Left cardiac atrium (tissue), 4 donors: ENCODE results near the gene HPCAL4. TPM values are rescaled to one million over a fixed set of nuclear protein-coding genes. Genes with fewer than 3 reads are reported as not detected.

Experiments
- ATAC-seq, 2 donors: fragments of 200-7000 bp; cut with Tn5 transposase; one replicate each; pipeline ENCODE4 v1.9.1; 2020; ENCODE audit warnings: mild to moderate bottlenecking in 2 of 2, moderate library complexity in 2 of 2
- DNase-seq: peaks from one replicate; pipeline ENCODE4 v3.0.0-alpha.2; 2020
- intact Hi-C, 2 donors: fragments of 100-400 bp; cut with DNase I; formaldehyde crosslinking; loops; one replicate each; pipeline versions ENCODE4 v1.14.1 to v1.15.1; 2022 to 2023
- total RNA-seq, 2 donors: library from RNA; stranded (reverse); fragmentation: NEBNext Ultra II Directional; extraction: Animal tissue kit (Norgen Biotek cat#: 25700); gene quantifications; one replicate each; pipeline ENCODE4 v1.2.1, GENCODE V29; 2021
- donor health status: DM: no; HTN: yes; CAD: no.
- donor health status: DM: no; HTN: yes; CAD: no; lungs with severe emphysema.
- donor health status: DM: yes; HTN: yes; CAD: no.
- donor health status: Dilated cardiomyopathy.

HPCAL4 gene
- total RNA-seq, 2 donors from 2014 or later, result 0.58 to 2.6 TPM

DNA sequence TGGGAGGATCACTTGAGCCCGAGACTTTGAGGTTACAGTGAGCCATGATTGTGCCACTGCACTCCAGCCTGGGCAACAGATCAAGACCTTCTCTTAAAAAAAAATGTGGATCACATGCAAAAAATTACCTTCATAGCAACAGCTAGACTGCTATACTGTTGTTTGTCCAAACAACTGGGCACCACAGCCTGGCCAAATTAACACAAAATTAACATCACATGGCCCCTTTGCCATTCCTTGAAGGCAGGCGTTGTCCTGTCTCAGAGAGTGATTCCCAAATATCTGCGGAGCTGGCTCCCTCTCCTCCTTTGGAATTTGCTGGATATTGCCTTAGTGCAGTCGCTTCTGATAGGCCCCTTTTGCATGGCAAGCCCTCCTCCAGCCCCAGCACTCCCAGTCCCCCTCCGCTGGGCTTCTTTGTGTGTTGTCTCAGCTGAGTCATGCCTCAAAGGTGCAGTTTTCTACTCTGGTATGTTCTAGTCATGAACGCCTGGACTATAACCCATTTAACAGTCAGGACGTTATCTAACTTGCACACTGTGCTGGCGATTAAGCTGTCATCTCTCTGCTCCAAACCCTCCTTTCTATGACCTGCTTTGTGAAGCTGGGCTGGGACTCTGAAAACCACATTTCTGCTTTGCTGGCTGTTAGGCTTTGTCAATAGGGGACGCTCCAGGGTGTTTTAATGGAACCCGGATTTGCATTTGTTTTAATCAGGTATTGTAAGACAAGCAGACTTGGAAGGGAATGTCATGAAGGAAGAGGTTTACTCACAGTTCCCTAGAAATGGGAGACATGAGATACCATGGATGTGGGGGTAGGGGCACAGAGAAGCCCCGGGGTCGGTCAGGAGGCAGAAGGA, 20.1 kb upstream of the HPCAL4 start:
- intact Hi-C loops, result no loop called here
- DNase-seq, result no peak
- ATAC-seq, result peak; percentile 23 to 79

DNA sequence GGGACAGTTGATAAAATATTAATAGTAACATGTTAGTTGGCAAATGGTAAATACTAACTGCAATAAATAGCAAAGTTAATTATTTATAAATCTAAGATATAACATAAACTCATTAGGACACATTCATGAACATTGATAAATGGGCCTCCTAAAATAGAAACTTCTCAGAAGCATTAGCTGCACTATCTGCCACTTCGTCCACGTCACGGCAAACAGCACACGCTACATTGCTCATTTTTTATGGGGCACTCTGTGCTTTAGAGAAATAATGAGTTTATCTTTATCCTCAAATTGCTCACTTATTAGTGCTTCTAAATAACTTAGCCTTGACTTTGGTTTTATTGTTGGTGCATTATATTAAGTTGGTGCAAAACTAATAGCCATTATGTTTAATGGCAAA, 16.3 kb upstream of the HPCAL4 start:
- ATAC-seq (no peak), DNase-seq (no peak)
- intact Hi-C loops, result no loop called here

DNA sequence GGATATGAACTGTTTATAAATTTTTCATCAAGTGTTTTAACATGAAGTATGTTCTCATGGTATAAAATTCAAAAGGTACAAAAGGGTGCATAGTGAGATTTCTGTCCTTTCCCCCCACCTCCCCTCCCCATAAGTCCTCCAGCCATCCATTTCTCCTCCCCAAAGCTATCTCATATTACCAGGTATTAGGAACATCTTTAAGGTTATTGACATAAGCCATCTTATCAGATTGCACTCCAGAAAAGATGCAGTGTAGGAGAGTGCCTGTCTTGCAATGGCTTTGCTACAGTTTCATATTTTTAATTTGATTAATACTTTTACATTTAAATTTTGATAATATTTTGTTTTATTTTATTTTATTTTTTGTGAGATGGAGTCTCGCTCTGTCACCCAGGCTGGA, 13.5 kb upstream of the HPCAL4 start:
- ATAC-seq (no peak), DNase-seq (no peak)
- intact Hi-C loops, result no loop called here

DNA sequence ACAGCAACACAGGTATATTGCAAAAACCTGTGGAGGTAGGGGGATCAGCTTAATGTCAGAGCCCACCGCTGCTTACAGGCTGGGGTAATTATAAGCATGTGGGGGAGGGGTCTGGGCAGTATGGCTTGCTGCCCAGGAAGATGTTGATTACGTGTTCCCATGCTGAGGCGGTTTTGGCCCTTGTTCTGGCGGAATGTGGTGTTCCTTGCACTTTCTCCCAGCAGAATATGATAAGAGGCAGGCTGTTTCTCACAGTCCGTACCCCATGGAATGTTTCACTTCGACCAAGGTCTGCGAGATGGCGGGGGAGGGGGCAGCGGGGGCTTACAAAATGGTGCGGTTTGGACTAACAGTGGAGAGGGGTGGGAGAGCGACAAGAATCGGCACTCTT, 9.8 kb upstream of the HPCAL4 start:
- intact Hi-C loops, result no loop called here
- ATAC-seq (peak; percentile 64 to 84), DNase-seq (peak; percentile 69)

DNA sequence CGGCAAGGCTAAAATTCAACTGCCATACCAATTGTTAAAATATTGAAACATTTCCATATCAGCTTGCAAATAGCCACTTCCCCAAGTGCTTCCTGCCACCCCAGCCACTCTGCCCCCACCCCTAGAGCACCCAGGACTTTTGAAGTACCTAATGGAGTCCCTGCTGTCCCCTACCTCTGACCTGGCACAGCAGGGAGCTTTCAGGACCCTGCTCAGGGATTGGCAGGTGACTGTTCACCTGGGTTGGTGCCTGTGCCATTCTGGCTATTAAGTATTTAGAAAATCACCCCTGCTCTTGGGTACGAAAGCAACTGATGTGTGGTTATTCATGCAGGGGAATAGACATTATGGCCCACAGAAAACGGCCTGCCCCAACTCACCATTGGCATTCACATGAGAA, 9.1 kb upstream of the HPCAL4 start:
- intact Hi-C loops, result no loop called here
- ATAC-seq (no peak), DNase-seq (no peak)

DNA sequence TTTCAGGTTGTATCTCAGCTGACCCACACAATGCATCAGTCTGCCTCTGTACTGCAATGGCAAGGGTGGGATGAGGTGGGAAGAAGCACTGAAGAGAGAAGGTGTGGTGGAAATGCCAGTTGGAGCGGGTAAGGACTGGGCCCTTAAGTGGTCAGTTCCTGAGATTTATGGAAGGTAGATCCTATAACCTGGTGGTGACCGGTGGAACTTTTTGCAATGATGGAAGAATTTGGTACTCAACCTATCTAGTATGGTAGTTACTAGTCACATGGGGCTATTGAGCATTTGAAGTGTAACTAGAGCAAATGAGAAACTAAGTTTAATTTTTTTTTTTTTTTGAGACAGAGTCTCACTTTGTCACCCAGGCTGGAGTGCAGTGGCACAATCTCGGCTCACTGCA, 8.2 kb upstream of the HPCAL4 start:
- DNase-seq, result no peak
- intact Hi-C loops, result no loop called here
- ATAC-seq, result no peak

DNA sequence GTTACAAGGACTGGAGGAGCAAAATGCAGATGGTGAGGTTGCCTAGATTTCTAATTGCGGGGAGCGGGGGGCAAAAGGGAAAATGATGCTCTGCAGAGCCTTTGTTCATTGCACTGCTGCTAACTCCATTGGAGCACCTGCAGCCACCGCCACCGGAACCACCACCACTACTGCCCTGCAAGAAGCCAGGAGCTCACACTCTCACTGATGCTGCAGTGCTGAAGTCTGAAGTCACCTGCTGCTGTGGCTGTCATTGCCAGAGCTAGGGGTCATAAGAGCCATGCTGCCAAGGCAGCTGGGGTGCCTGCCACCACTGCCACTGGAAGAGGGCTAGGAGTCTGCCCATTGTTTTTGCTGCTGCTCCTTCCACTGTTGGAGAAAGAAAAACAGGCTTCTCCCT, 7.3 kb upstream of the HPCAL4 start:
- intact Hi-C loops, result no loop called here
- DNase-seq, result no peak
- ATAC-seq, result no peak

DNA sequence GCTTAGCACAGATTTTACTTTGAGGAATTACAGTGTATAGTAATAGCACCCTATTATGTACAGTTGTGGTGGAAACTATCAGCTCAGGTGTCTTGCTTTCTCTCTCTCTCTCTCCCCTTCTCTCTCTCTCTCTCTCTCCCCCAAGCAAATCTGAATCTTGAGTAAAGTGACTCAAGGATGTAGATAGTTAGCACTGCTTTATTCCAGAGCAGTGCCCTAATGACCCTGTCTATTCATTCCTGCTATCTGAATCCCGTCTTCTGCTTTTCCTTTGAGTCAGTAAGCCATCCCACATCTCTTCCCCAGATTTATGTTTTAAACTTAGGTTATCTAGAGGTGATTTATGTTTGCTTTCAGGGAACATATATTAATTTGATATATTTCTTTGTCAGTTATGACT, 5.2 kb upstream of the HPCAL4 start:
- DNase-seq, result no peak
- intact Hi-C loops, result no loop called here
- no peak for ATAC-seq

DNA sequence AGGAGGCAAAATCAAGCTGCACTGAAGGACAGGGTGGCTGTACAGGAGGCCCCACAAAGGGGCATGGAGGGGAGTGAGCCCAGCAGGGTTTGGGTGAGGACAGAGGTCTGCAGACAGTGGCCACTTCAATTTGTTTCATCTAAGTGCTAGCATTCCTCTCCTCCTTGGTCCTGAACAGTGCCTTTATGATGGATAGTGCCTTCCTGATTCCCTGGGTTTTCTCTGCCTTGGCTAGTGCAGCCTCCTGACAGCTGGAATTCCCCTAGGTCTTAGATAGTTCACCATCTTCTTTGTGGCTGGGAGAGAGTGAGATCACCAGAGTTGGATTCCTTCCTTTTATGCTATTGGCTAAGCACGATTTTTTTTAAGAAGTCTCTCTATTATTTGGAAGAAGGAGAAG, 3.8 kb upstream of the HPCAL4 start:
- intact Hi-C loops, result no loop called here
- ATAC-seq (no peak), DNase-seq (no peak)

DNA sequence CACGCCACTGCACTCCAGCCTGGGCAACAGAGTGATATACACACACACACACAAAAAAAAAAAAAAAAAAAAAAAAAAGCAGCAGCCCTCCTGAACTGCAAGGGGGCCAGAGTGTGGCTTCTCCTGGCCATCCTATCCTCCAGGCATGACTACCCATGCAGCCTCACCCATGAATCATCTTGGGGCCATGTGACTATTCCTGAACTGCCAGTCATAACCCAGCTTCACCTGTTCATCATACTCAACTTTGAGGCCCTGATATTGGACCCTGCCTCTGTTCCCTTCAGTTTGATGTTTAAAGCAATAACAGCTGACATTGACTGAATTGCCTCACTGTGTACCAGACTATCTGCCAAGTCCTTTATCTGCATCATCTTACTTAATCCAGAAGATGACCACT, 2.8 kb upstream of the HPCAL4 start:
- no peak for ATAC-seq
- intact Hi-C loops, result no loop called here
- no peak for DNase-seq

DNA sequence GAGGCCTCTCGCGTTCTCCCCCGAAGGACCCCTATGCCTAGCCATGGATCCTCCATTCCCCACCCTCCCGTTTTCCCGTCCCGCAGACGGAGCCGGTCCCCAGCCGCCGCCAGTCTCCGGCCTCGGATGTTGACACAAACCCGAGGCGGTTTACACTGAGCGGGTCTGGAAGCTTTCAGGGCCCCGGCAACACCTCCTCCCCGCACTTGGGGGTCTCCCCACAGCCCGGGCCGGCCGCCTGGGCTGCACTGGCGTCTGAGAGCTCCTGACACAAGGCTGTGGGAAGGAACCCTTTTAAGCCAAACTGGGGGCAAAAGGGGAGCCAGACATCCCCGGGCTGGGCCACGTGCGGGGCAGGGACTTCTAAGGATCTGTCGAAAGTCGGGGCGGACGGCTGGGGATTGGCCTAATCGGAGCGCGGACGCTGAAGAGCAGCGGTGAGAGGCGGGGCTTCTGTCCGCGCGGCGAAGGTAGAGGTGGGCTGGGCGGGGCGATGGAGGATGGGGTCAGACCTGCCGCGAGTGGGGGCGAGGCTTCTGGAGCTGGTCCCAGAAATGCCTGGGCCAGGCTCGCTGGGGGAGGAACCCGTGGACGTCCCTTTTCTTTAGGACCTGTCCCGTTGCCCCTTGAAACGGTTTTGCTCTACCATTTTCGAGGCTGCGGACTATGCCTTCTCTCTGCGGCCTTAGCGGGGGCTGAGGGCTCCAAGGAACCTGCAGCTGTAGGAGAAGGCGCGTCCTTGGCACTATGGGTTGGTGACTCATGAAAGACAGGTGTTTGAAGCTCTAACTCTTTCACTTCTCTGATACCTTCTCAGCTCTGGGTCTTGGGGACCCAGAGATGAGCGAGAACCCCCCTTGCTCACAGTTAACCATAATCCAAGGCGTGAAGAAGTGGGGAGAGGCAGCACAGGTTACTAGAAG, 1.2 kb upstream of the HPCAL4 start:
- intact Hi-C loops, result no loop called here
- ATAC-seq, result peak in 1 of 2 donors; percentile 16
- DNase-seq, result no peak

DNA sequence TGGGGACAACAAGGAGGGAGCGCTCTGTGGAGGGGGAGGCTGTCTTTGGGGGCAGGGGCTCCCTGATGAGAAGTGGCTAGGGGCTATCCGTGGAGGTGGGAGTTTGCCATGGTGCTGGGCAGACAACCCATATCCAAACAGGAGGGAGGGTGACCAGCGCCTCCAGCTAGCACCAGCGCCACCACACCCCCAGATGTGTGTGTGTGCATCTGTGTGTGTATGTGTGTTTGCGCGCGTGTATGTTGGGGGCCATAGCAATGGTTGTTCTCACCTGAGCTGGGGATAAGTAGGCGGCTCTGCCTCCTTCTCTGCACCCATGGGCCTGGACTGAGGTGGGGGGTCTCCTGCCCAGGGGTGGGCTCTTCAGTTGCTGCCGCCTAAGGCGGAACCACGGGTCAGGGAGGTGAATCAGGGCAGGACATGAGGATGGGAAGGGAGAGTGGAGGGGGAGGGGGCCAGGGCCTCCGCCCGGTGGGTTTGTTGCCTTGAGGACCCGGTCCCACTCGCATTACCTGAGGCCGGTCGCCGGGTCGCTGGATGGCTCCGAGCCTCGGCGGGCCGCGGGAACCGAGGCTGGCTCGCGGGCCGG, 345 bp downstream of the HPCAL4 start:
- no peak for ATAC-seq
- no peak for DNase-seq
- intact Hi-C loops, result no loop called here

DNA sequence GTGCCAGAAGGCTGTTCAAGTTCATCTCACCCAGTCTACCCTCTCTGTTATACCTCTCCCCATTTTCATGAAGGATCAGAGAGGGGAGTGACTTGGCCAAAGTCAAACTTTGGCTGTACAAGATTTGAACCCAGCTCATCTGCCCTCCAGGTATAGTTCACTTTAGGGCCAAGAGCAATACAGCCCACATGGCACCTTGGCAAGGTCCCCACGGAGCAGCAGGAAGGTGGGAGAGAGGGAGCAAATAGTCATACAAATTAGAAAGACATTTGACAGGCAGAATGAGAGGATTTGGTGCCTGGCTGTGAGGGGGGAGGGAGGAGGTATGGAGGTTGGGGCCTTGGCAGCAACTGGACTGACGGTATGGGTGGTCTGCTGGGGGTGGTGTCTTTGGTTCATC, 1.0 kb downstream of the HPCAL4 start:
- intact Hi-C loops, result no loop called here
- DNase-seq, result no peak
- ATAC-seq, result no peak

DNA sequence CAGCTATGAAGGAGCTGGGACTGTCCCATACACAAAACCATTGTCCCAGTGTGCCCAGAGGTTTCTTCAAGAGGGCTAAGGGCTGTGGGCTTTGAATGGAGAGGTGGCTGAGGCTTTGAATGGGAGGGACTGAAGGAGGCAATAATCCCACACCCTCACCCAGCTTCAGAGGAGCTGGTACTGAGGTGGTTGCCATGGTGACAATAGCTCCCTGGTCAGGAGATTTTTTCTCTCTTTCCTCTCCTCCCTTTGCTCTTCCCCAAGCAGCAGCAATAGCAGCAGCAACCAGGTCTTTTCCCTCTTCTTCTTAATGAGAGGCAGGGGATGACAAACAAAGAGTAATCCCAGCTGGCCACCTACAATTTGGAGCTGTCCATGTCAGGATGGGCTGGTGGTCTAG, 1.6 kb downstream of the HPCAL4 start:
- intact Hi-C loops, result no loop called here
- DNase-seq, result no peak
- ATAC-seq, result no peak

DNA sequence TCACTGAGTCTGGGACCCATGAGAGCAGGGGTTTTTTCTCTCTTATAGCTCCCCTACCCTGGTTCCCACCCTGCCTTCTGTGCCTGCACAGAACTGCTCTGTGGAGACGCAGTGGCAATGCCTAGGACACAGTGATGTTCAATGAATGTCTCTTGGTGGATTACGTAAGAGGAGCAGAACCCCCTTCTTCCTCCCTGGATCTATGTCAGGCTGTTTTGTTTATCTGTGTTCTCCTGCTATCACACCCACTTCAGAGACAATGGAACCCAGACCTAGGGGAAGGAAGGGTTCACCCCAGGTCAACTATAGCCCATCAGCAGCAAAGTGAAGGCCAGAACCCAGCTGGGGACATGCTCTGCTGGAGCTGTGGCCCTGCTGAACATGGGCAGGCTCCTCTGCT, 2.0 kb downstream of the HPCAL4 start:
- no peak for DNase-seq
- ATAC-seq, result no peak
- intact Hi-C loops, result no loop called here

DNA sequence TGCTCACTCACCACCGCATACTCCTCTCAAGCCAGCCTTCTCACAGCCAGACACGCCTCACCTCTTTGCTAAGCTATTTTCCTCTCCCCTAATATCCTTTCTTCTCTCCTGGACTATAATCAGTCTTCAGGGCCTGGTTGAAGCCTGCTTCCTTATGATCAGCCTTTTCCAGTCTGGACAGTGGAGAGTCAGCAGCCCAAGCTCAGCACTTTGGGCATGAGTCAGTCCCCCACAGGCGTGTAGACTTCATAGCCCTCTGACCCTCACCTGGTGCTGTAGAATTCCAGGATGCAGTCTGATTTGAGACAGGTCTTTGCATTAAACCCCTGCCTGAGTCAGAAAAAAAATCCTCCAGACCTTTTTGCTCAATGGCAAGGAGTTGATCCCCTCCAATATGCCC, 2.5 kb downstream of the HPCAL4 start:
- ATAC-seq (no peak), DNase-seq (no peak)
- intact Hi-C loops, result no loop called here

DNA sequence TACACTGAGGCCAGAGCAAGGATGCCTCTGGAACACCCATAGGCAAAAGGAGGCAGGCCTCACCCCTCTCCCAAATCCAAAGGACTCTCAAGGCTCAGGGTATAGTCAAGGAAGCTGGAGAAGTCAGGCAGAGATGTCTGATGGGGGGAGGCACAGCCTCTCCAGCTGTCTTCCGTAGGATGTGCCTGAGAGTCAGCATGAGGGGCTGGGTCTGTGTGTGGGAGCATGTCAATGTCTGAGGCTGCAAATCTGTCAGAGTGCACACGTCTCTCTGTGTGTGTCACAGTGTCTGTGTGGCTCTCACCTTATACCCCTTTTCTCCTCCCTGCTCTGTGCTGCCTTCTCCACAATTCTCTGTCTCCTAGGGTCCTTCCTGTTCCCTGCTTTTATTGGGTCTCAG, 4.0 kb downstream of the HPCAL4 start:
- intact Hi-C loops, result loop anchor here in 1 of 2 donors (2.0 kb wide), 1 partner anchor 20 kb away; no protein-coding TSS in a partner anchor
- no peak for DNase-seq
- no peak for ATAC-seq

DNA sequence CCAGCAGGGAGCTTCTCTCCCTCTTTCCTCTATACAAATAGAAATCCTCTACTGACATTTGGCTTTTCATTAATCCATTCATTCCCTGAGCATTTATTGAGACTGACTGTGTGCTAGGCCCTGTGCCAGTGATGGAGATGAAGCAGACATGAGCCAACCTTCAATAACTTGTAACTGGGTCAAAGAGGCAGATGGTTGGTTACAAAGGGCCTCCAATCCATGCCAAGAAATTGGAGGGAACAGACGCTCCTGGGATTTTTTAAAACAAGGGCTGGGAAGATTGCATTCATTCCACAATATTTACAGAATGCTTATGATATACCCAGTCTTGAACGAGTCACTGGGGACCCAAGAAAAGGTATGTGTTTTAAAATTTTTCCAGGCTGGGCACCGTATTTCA, 6.2 kb downstream of the HPCAL4 start:
- DNase-seq, result no peak
- intact Hi-C loops, result no loop called here
- ATAC-seq, result no peak

DNA sequence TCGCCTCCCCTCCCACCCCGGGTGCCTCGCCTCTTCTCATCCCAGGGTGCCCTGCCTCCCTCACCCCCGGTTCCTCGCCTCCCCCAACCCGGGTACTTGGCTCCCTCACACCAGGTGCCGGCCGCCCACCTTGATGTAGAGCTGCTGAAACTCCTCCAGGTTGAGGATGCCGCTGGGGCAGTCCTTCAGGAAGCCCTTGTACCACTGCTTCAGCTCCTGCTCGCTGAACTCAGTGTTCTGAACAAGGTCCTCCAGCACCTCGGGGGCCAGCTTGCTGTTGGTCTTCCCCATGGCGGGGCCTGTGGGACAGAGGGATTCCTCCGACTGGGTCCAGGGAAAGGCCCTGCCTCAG, 6.9 kb downstream of the HPCAL4 start:
- DNase-seq, result no peak
- intact Hi-C loops, result no loop called here
- ATAC-seq, result no peak

DNA sequence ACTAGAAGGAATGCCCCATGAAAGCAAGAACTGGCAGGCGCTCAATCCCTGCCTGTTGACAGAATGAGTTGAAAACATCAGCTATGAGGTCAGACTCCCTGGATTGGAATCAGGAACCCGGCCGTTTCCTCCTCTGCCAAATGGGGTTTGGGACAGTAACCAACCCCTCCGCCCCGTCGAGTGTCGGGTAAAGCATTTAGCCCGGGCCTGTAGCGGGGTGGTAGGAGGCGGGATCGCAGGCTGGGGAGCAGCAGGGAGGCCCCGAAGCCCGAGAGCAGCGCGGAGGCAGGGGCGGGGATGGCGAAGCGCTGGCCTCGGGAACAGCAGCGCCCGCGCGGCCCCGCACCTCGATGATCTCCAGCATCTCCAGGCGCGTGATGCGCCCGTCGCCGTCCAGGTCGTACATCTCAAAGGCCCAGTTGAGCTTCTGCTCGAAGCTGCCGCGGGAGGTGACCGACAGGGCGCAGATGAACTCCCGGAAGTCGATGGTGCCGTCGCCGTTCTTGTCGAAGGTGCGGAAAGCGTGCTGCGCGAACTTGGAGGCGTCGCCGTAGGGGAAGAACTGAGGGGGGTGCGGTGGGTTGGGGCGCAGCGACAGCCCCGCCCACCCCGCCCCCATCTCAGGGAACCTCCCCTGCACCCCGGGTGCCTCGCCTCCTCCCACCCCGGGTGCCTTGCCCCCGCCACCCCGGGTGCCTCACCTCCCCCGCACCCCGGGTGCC, 7.5 kb downstream of the HPCAL4 start:
- ATAC-seq (peak; percentile 37 to 49), DNase-seq (peak; percentile 54)
- intact Hi-C loops, result no loop called here
